Dedifferentiated amniotic fluid mesenchymal stem cell (primary cell): ENCODE measurements around the gene RPL36.
A peak's percentile ranks its signal among the peaks of the same experiment; 100 is the strongest.
"Not testable (repeated sequence)": the region's sequence is repeated elsewhere in the genome, so short reads cannot be mapped to it uniquely, and the experiment has no call there.

ENCODE experiments used
- DNase-seq: peaks from one replicate; pipeline ENCODE4 v3.0.0-alpha.2; 2016; ENCODE audit errors: extremely low spot score

The RPL36 gene

GRCh38 chr19:5706876-5707573, 16.9 kb downstream of the RPL36 start:
- no peak for DNase-seq

GRCh38 chr19:5707576-5708575, 17.8 kb downstream of the RPL36 start:
- no peak for DNase-seq

GRCh38 chr19:5711025-5711424, 20.9 kb downstream of the RPL36 start:
- no peak for DNase-seq

- no peak for DNase-seq
Observed at GRCh38 chr19:5711713-5712161, 21.6 kb downstream of the RPL36 start.

GRCh38 chr19:5713228-5713627, 23.1 kb downstream of the RPL36 start:
- no peak for DNase-seq

- DNase-seq: no peak
Observed at GRCh38 chr19:5714816-5715215, 24.7 kb downstream of the RPL36 start.

GRCh38 chr19:5717215-5717935, 27.3 kb downstream of the RPL36 start:
- DNase-seq: no peak

GRCh38 chr19:5718037-5718578, 28.0 kb downstream of the RPL36 start:
- peak; percentile 33 for DNase-seq

GRCh38 chr19:5718579-5719273, 28.6 kb downstream of the RPL36 start:
- peak; percentile 92 for DNase-seq

GRCh38 chr19:5719274-5719960, 29.3 kb downstream of the RPL36 start:
- peak; percentile 25 for DNase-seq

GRCh38 chr19:5719961-5720790, 30.1 kb downstream of the RPL36 start, which contains the start of the genes CATSPERD and LONP1:
CATSPERD (plus strand) TSS chr19:5720637; CDS start chr19:5720738, 101 bp downstream.
LONP1 (minus strand) TSS chr19:5720146; CDS start chr19:5720132, 14 bp downstream.
- DNase-seq: peak; percentile 99

GRCh38 chr19:5727453-5728050, 37.5 kb downstream of the RPL36 start:
- DNase-seq: no peak

GRCh38 chr19:5733172-5733571, 43.1 kb downstream of the RPL36 start:
- DNase-seq: not testable (repeated sequence)

GRCh38 chr19:5738423-5738822, 48.3 kb downstream of the RPL36 start:
- DNase-seq: no peak
